ENCODE measurements around the gene STK33. TPM values are rescaled to one million over a fixed set of nuclear protein-coding genes. Genes with fewer than 3 reads are reported as not detected.

The STK33 gene
- total and polyA plus RNA-seq, 12 donors, result 6.8 to 36.0 (median 17.2) TPM

GRCh38 chr11:8503910-8504364 is 90.1 kb downstream of the STK33 start:
- Histone ChIP-seq H3K36me3 (replicated peaks in 1 of 2) (no peaks in the 10 kb centered on the region), H3K4me1 (replicated peaks in 1 of 2) (no peaks in the 10 kb centered on the region), H3K4me3 (no peak overlapping the region), H3K9me3 (replicated peaks in 1 of 3) (no peaks in the 10 kb centered on the region), H3K27ac (no peak overlapping the region), H3K27me3 (no peaks in the 10 kb centered on the region)
- 52 to 65% (median 58%) methylated on average over 1 of the region's 1 CpG for whole genome bisulfite sequencing, 4 donors
- intact Hi-C loops (cut with DNase I), result no loop called here
- no peak for TF ChIP-seq POLR2A (IDR thresholded peaks at IDR 0.05)
- TF ChIP-seq, protein P1, sequence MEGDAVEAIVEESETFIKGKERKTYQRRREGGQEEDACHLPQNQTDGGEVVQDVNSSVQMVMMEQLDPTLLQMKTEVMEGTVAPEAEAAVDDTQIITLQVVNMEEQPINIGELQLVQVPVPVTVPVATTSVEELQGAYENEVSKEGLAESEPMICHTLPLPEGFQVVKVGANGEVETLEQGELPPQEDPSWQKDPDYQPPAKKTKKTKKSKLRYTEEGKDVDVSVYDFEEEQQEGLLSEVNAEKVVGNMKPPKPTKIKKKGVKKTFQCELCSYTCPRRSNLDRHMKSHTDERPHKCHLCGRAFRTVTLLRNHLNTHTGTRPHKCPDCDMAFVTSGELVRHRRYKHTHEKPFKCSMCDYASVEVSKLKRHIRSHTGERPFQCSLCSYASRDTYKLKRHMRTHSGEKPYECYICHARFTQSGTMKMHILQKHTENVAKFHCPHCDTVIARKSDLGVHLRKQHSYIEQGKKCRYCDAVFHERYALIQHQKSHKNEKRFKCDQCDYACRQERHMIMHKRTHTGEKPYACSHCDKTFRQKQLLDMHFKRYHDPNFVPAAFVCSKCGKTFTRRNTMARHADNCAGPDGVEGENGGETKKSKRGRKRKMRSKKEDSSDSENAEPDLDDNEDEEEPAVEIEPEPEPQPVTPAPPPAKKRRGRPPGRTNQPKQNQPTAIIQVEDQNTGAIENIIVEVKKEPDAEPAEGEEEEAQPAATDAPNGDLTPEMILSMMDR (IDR thresholded peaks at IDR 0.05), result no peak
- no peak for DNase-seq

DNA sequence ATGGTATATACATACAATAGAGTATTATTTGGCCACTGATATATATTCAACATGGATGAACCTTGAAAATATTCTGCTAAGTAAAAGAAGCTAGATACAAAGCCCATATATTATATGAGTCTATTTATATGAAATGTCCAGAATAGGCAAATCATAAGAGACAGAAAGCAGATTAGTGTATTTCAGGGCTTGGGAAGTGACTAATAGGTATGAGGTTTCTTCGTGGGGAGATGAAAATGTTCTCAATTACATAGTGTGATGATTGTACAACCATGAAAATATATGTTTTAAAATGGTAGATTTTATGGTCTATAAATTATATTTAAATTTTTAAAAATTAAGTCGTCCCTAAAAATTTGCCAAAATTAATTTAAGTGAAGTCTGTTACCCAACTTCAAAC is 92.2 kb downstream of the STK33 start:
- 86 to 93% (median 88%) methylated on average over 2 of the region's 2 CpGs for WGBS, 4 donors
- intact Hi-C loops (cut with DNase I), result no loop called here
- Histone ChIP-seq H3K27me3 (no peaks in the 10 kb centered on the region), H3K4me3 (no peak overlapping the region), H3K4me1 (replicated peaks in 1 of 2) (no peaks in the 10 kb centered on the region), H3K9me3 (replicated peaks in 1 of 3) (no peaks in the 10 kb centered on the region), H3K36me3 (replicated peaks in 1 of 2) (no peaks in the 10 kb centered on the region), H3K27ac (no peak overlapping the region)
- no peak for DNase-seq
- no peak for TF ChIP-seq POLR2A (IDR thresholded peaks at IDR 0.05)
- TF ChIP-seq, protein P1 (IDR thresholded peaks at IDR 0.05), result no peak

- intact Hi-C loops (cut with DNase I), result no loop called here
- Histone ChIP-seq H3K27ac (no peak overlapping the region), H3K4me1 (replicated peaks in 1 of 2) (no peaks in the 10 kb centered on the region), H3K4me3 (no peak overlapping the region), H3K9me3 (replicated peaks in 1 of 3) (no peaks in the 10 kb centered on the region), H3K36me3 (replicated peaks in 1 of 2) (no peaks in the 10 kb centered on the region), H3K27me3 (no peaks in the 10 kb centered on the region)
- WGBS, 4 donors, result 61 to 71% (median 68%) methylated on average over 1 of the region's 1 CpG
- TF ChIP-seq POLR2A (IDR thresholded peaks at IDR 0.05), result no peak
- TF ChIP-seq, protein P1 (IDR thresholded peaks at IDR 0.05), result no peak
- DNase-seq, result no peak
Measured at GRCh38 chr11:8488395-8488794, 105.6 kb downstream of the STK33 start.

GRCh38 chr11:8487261-8487660 is 106.8 kb downstream of the STK33 start:
- H3K27me3 ChIP-seq, result no peaks in the 10 kb centered on the region
- TF ChIP-seq, protein P1 (IDR thresholded peaks at IDR 0.05), result no peak
- no peak for TF ChIP-seq POLR2A (IDR thresholded peaks at IDR 0.05)
- H3K4me1 ChIP-seq (replicated peaks in 1 of 2), result no peaks in the 10 kb centered on the region
- H3K27ac ChIP-seq, result no peak overlapping the region
- WGBS, 4 donors, result 86 to 96% (median 90%) methylated on average over 2 of the region's 2 CpGs
- H3K36me3 ChIP-seq (replicated peaks in 1 of 2), result no peaks in the 10 kb centered on the region
- DNase-seq, result no peak
- no peaks in the 10 kb centered on the region for H3K9me3 ChIP-seq (replicated peaks in 1 of 3)
- intact Hi-C loops (cut with DNase I), result no loop called here
- no peak overlapping the region for H3K4me3 ChIP-seq

All from adrenal gland (tissue), 12 donors.